Caco-2 (cell line): ENCODE results near the gene ZNF668. TPM values are rescaled to one million over a fixed set of nuclear protein-coding genes. Genes with fewer than 3 reads are reported as not detected.

Experiments used
- BruUV-seq: library from RNA; stranded (reverse); fragments of 400-500 nt; replicated peaks from 2 replicates; lab custom pipeline; 2021; lab: Mats Ljungman, UMichigan
- CTCF ChIA-PET: fragments of 300-600 bp; sonication (Branson Sonifier 250); formaldehyde crosslinking; loops from one replicate; lab custom pipeline; 2022; ENCODE audit warnings: antibody characterized with exemption; lab: Charles Lee
- POLR2A ChIA-PET: fragments of 300-600 bp; sonication (Branson Sonifier 250); formaldehyde crosslinking; loops from one replicate; lab custom pipeline; 2022; ENCODE audit warnings: antibody characterized with exemption; lab: Charles Lee
- DNase-seq, 2 experiments: peaks; one replicate each; pipeline versions ENCODE4 v3.0.0 to v3.0.0-alpha.2; 2020 to 2022
- H3K27me3 ChIP-seq: replicated peaks from 2 replicates; pipeline ENCODE4 v1.6.0; 2011; ENCODE audit warnings: low read length; ENCODE audit not compliant: control insufficient read depth, insufficient read depth
- H3K36me3 ChIP-seq: 2 replicates; pipeline ENCODE4 v1.5.1; 2011; ENCODE audit warnings: low read length; ENCODE audit not compliant: control insufficient read depth, insufficient read depth
- H3K4me1 ChIP-seq: fragments of 250-450 bp; sonication (Bioruptor Pico); 2 replicates; pipeline ENCODE4 v1.5.1; 2020; ENCODE audit warnings: mild to moderate bottlenecking
- H3K4me3 ChIP-seq: 2 replicates; pipeline ENCODE4 v1.5.1; 2011; ENCODE audit warnings: low read depth, mild to moderate bottlenecking, control low read depth, low read length
- H3K9me3 ChIP-seq: fragments of 250-450 bp; sonication (Bioruptor Pico); 2 replicates; pipeline ENCODE4 v1.5.1; 2020; ENCODE audit warnings: mild to moderate bottlenecking, moderate library complexity
- H3K27ac Mint-ChIP-seq: one replicate; pipeline ENCODE4 v1.8.0; 2022; ENCODE audit warnings: mixed read lengths; ENCODE audit not compliant: unreplicated experiment
- H3K27me3 Mint-ChIP-seq: one replicate; pipeline ENCODE4 v1.8.0; 2022; ENCODE audit warnings: mixed read lengths; ENCODE audit not compliant: insufficient read depth, unreplicated experiment
- H3K36me3 Mint-ChIP-seq: one replicate; pipeline ENCODE4 v1.8.0; 2022; ENCODE audit warnings: mild to moderate bottlenecking, mixed read lengths; ENCODE audit not compliant: insufficient read depth, unreplicated experiment
- H3K4me1 Mint-ChIP-seq: one replicate; pipeline ENCODE4 v1.8.0; 2022; ENCODE audit warnings: low read depth, mixed read lengths; ENCODE audit not compliant: unreplicated experiment
- H3K4me3 Mint-ChIP-seq: one replicate; pipeline ENCODE4 v1.8.0; 2022; ENCODE audit warnings: mild to moderate bottlenecking, moderate library complexity, mixed read lengths; ENCODE audit not compliant: unreplicated experiment
- H3K9me3 Mint-ChIP-seq: one replicate; pipeline ENCODE4 v1.8.0; 2022; ENCODE audit warnings: mixed read lengths; ENCODE audit not compliant: unreplicated experiment
- CTCF ChIP-seq, 2 experiments: fragments of 200-600 bp in 1 of 2; IDR thresholded peaks; 1 replicate in 1 of 2; 2 replicates in 1 of 2; pipeline versions ENCODE4 v1.5.1 to v1.8.0; 2011 to 2022; ENCODE audit warnings: antibody characterized with exemption in 1 of 2, control low read depth in 1 of 2, inconsistent platforms in 1 of 2, low read depth in 1 of 2, low read length in 1 of 2, mild to moderate bottlenecking in 1 of 2, moderate library complexity in 1 of 2; ENCODE audit not compliant: insufficient read depth in 1 of 2, severe bottlenecking in 1 of 2, unreplicated experiment in 1 of 2
- intact Hi-C: fragments of 100-400 bp; cut with micrococcal nuclease; formaldehyde crosslinking; loops from one replicate; pipeline ENCODE4 v1.10.0; 2022; ENCODE audit not compliant: unreplicated experiment
- total RNA-seq: library from RNA; stranded (reverse); gene quantifications from 2 replicates; pipeline ENCODE4 v1.2.3, GENCODE V29; 2022

ZNF668 gene
- total RNA-seq, 1 experiment from 2014 or later, result 8.7 TPM

DNA sequence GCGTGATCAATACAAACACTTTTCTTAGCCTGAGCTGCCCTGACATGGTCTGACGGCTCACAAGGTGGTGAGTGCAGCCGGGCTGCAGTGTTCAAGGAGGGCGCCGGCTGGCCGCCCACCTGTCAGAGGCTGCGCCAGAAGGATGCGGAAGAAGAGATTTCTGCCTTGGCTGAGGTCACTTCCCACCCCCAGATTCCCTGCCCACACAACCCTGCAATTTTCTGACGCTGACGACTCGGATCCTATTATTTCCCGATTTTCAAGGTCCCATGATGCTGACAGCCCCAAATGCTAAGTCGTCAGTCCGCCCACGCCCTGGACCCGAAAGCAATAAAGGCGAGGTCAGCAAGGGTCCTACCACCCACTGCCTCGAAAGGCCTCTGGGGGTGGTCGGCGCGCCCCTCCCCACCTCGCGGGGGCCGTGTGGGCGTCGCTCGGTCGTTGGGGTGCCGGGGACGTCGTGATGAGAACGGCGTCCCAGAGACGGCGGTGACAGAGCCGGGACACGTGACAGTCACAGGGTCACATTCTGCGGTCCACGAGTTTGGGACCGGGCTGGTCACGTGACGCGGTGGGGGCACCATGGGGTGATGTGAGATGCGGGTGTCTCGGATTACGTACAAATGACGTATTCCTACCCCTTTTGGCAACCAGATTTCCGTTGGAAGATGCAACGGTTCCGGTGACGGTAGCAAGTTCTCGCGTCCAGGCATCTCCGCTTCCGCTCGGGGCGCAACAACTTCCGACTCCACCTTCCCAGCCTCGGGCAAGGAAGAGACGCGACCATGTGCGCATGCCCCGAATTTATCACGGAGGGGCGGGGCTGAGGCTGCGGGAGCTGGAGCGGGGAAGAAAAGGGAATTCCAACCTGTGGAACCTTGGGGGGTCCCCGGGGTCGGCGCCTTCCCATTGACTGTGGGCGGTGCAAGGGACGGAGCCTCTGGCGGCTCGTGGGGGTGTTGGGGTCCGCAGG is 41.0 kb downstream of the ZNF668 start, which contains the start of gene STX4:
TSS of gene STX4 (plus strand) at position 823 of the 973 bp plus-strand sequence. CDS start 248 bp downstream, outside the sequence.
- Histone ChIP-seq H3K36me3 (no peaks in the 10 kb centered on the region; the same call in 1 of the 2 replicates), H3K4me3 (peak within 1 kb of the TSS; percentile 98), H3K27me3 (no peaks in the 10 kb centered on the region), H3K9me3 (no peaks in the 10 kb centered on the region), H3K4me1 (no peaks in the 10 kb centered on the region)
- Mint-ChIP-seq H3K27me3 (no peaks in the 10 kb centered on the region), H3K27ac (peak within 1 kb of the TSS; percentile 81), H3K4me1 (peaks cover 7% of the 10 kb centered on the region), H3K4me3 (peak within 1 kb of the TSS; percentile 96), H3K9me3 (no peaks in the 10 kb centered on the region), H3K36me3 (peaks cover 18% of the 10 kb centered on the region)
- intact Hi-C loops, result loop anchor here (5.0 kb wide), 1 partner anchor 109 kb away; no protein-coding TSS in a partner anchor
- DNase-seq, result peak; percentile 92 to 93
- TF ChIP-seq CTCF (IDR thresholded peaks at IDR 0.05; ENCODE audit: insufficient read depth in 1 of 2, low read depth in 1 of 2, low read length in 1 of 2, severe bottlenecking in 1 of 2, unreplicated experiment in 1 of 2), result no peak
- POLR2A ChIA-PET, result interaction anchor here (1.0 to 1.7 kb wide), 4 partner anchors 13 to 840 kb away, joined by 3 to 6 read pairs (median 4); partner anchors contain the start of genes KAT8, ZNF267, ZNF646 and ZNF668
- CTCF ChIA-PET, result interaction anchor here (0.6 kb wide), 1 partner anchor 142 kb away, joined by 3 read pairs; no protein-coding TSS in a partner anchor
- BruUV-seq, result TSS peak; percentile 66

GRCh38 chr16:31031276-31031675 is 42.8 kb downstream of the ZNF668 start:
- no peaks in the 10 kb centered on the region for H3K4me1 ChIP-seq
- Mint-ChIP-seq H3K4me3 (no peak overlapping the region), H3K36me3 (peaks cover 18% of the 10 kb centered on the region), H3K27ac (no peak overlapping the region), H3K4me1 (no peaks in the 10 kb centered on the region), H3K9me3 (no peaks in the 10 kb centered on the region), H3K27me3 (no peaks in the 10 kb centered on the region)
- H3K9me3 ChIP-seq, result no peaks in the 10 kb centered on the region
- TF ChIP-seq CTCF (IDR thresholded peaks at IDR 0.05; ENCODE audit: insufficient read depth in 1 of 2, low read depth in 1 of 2, low read length in 1 of 2, severe bottlenecking in 1 of 2, unreplicated experiment in 1 of 2), result no peak
- no TSS peak for BruUV-seq
- no peaks in the 10 kb centered on the region for H3K27me3 ChIP-seq
- no peak overlapping the region for H3K4me3 ChIP-seq
- H3K36me3 ChIP-seq, result no peaks in the 10 kb centered on the region; the same call in 1 of the 2 replicates
- DNase-seq, result no peak
- POLR2A ChIA-PET, result no interaction called here
- intact Hi-C loops, result loop anchor here (5.0 kb wide), 1 partner anchor 111 kb away; no protein-coding TSS in a partner anchor
- CTCF ChIA-PET, result no interaction called here

DNA sequence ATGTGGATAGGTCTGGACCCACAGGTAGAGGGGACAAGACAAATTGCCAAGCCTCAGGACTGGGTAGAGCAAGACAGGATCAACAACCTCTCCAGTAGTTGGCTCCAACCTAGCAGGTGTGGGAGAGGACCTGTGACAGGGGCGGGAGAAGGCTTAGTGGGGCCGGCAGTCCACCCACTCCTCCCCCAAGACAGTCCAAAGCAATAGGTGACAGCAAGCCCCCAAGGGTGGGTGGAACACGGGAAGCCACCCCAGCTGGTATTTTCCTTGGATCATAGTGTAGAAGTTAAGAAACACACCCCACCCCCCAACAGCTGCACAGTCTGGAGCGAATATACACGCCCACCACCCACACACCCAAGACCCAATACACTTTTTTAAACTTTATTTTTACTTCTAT is 44.8 kb downstream of the ZNF668 start:
- H3K4me3 ChIP-seq, result no peak overlapping the region
- Mint-ChIP-seq H3K4me3 (no peak overlapping the region), H3K36me3 (peaks cover 15% of the 10 kb centered on the region), H3K27ac (no peak overlapping the region), H3K27me3 (no peaks in the 10 kb centered on the region), H3K9me3 (no peaks in the 10 kb centered on the region), H3K4me1 (peaks cover 6% of the 10 kb centered on the region)
- H3K36me3 ChIP-seq, result no peaks in the 10 kb centered on the region
- H3K9me3 ChIP-seq, result no peaks in the 10 kb centered on the region
- BruUV-seq, result no TSS peak
- ChIA-PET POLR2A (no interaction called here), CTCF (no interaction called here)
- DNase-seq, result no peak
- H3K27me3 ChIP-seq, result no peaks in the 10 kb centered on the region
- no peak for TF ChIP-seq CTCF (IDR thresholded peaks at IDR 0.05; ENCODE audit: insufficient read depth in 1 of 2, low read depth in 1 of 2, low read length in 1 of 2, severe bottlenecking in 1 of 2, unreplicated experiment in 1 of 2)
- intact Hi-C loops, result no loop called here
- H3K4me1 ChIP-seq, result no peaks in the 10 kb centered on the region
